Measurements from ENCODE around the gene LARP4B. TPM values are rescaled to one million over a fixed set of nuclear protein-coding genes. Genes with fewer than 3 reads are reported as not detected.

The LARP4B gene
- total RNA-seq, 4 donors from 2014 or later: 50.2 to 77.5 (median 57.0) TPM

GRCh38 chr10:919481-919880 lies 12.0 kb downstream of the LARP4B start:
- no peak for DNase-seq (ENCODE audit: low spot score in 2 of 2)
- intact Hi-C loops (cut with DNase I; ENCODE audit: low total_unique reads): no loop called here
- no peak for TF ChIP-seq POLR2A (IDR thresholded peaks at IDR 0.05)
- TF ChIP-seq, protein P1, sequence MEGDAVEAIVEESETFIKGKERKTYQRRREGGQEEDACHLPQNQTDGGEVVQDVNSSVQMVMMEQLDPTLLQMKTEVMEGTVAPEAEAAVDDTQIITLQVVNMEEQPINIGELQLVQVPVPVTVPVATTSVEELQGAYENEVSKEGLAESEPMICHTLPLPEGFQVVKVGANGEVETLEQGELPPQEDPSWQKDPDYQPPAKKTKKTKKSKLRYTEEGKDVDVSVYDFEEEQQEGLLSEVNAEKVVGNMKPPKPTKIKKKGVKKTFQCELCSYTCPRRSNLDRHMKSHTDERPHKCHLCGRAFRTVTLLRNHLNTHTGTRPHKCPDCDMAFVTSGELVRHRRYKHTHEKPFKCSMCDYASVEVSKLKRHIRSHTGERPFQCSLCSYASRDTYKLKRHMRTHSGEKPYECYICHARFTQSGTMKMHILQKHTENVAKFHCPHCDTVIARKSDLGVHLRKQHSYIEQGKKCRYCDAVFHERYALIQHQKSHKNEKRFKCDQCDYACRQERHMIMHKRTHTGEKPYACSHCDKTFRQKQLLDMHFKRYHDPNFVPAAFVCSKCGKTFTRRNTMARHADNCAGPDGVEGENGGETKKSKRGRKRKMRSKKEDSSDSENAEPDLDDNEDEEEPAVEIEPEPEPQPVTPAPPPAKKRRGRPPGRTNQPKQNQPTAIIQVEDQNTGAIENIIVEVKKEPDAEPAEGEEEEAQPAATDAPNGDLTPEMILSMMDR (IDR thresholded peaks at IDR 0.05): no peak
- 75 to 85% methylated on average over 3 of the region's 3 CpGs for WGBS, 2 donors
- no peak overlapping the region for H3K4me3 ChIP-seq (ENCODE audit: low read depth, poor library complexity, severe bottlenecking)

DNA sequence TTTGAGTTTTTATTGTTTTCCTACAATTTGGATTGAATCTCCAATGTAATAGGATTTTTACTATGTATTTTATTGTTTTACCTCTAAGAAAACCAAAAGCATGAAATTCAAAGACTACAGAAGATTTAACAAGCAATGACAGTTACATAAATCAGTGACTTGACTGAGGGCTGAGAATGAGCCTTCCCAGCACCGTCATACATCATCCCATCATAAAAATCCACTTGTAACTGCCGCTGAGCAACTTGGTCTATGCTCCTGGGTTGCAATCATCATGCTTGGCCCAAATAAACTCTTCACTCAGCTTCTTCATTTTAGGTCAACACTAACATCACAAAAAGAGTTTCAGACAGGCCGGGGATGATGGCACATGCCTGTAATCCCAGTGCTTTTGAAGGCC lies 13.5 kb downstream of the LARP4B start:
- 91 to 95% methylated on average over 3 of the region's 3 CpGs for WGBS, 2 donors
- intact Hi-C loops (cut with DNase I; ENCODE audit: low total_unique reads): no loop called here

GRCh38 chr10:917416-917720 lies 14.1 kb downstream of the LARP4B start:
- DNase-seq (ENCODE audit: low spot score in 2 of 2): no peak
- H3K4me3 ChIP-seq (ENCODE audit: low read depth, poor library complexity, severe bottlenecking): no peak overlapping the region
- intact Hi-C loops (cut with DNase I; ENCODE audit: low total_unique reads): no loop called here
- WGBS, 2 donors: 82 to 88% methylated on average over 3 of the region's 3 CpGs
- TF ChIP-seq POLR2A (IDR thresholded peaks at IDR 0.05): no peak
- TF ChIP-seq, protein P1 (IDR thresholded peaks at IDR 0.05): no peak

More for the DNA sequence above, 13.5 kb downstream of the LARP4B start:
- no peak for DNase-seq (ENCODE audit: low spot score in 2 of 2)
- H3K4me3 ChIP-seq (ENCODE audit: low read depth, poor library complexity, severe bottlenecking): no peak overlapping the region
- TF ChIP-seq, protein P1 (IDR thresholded peaks at IDR 0.05): no peak
- TF ChIP-seq POLR2A (IDR thresholded peaks at IDR 0.05): no peak

DNA sequence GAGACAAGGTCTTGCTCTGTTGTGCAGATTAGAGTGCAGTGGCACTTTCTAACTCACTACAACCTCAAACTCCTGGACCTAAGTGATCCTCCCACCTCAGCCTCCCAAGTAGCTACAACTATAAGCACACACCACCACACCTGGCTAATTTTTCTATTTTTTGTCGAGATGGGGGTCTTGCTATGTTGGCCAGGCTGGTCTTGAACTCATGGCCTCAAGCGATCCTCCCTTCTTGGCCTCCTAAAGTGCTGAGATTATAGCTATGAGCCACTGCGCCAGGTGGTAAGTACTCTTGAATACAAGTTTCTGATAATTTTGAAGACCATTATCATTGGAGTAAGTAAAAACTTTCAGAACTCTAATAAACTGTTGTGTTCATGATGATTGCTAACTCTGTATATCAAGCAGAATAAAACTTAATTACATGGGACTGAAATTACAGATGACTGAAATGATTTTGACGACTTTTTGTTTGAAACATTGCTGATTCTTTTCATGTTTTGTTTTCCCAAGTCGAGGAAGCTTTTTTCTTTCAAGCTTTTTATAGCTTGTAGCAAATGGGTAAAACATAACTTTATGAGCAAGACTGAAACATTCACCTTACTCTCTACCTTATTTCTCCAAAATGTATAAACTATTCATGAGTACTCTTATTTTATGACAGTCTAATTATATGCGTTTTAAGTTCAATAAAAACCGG lies 14.6 kb downstream of the LARP4B start:
- no peak overlapping the region for H3K4me3 ChIP-seq (ENCODE audit: low read depth, poor library complexity, severe bottlenecking)
- TF ChIP-seq POLR2A (IDR thresholded peaks at IDR 0.05): no peak
- TF ChIP-seq, protein P1 (IDR thresholded peaks at IDR 0.05): no peak
- intact Hi-C loops (cut with DNase I; ENCODE audit: low total_unique reads): no loop called here
- no peak for DNase-seq (ENCODE audit: low spot score in 2 of 2)
- WGBS, 2 donors: 92 to 94% methylated on average over 7 of the region's 7 CpGs

- H3K4me3 ChIP-seq (ENCODE audit: low read depth, poor library complexity, severe bottlenecking): no peak overlapping the region
- no peak for TF ChIP-seq POLR2A (IDR thresholded peaks at IDR 0.05)
- TF ChIP-seq, protein P1 (IDR thresholded peaks at IDR 0.05): no peak
- intact Hi-C loops (cut with DNase I; ENCODE audit: low total_unique reads): no loop called here
- 74 to 75% methylated on average over 3 of the region's 3 CpGs for WGBS, 2 donors
- DNase-seq (ENCODE audit: low spot score in 2 of 2): no peak
Observed at GRCh38 chr10:909831-910230, 21.7 kb downstream of the LARP4B start.

- DNase-seq (ENCODE audit: low spot score in 2 of 2): no peak
- no peak for TF ChIP-seq POLR2A (IDR thresholded peaks at IDR 0.05)
- TF ChIP-seq, protein P1 (IDR thresholded peaks at IDR 0.05): no peak
- WGBS, 2 donors: 76 to 80% methylated on average over 1 of the region's 1 CpG
- intact Hi-C loops (cut with DNase I; ENCODE audit: low total_unique reads): no loop called here
- H3K4me3 ChIP-seq (ENCODE audit: low read depth, poor library complexity, severe bottlenecking): no peak overlapping the region
Observed at GRCh38 chr10:905972-906371, 25.5 kb downstream of the LARP4B start.
